H1 (cell line): ENCODE measurements around the gene PRMT2. TPM values are rescaled to one million over a fixed set of nuclear protein-coding genes. Genes with fewer than 3 reads are reported as not detected.

Experiments used
- CTCF ChIA-PET: fragments of 300-600 bp; sonication (Branson Sonifier 250); formaldehyde crosslinking; loops from one replicate; lab custom pipeline; 2021; ENCODE audit not compliant: partially characterized antibody; lab: Charles Lee
- POLR2A ChIA-PET: fragments of 300-600 bp; sonication (Branson Sonifier 250); formaldehyde crosslinking; loops from one replicate; lab custom pipeline; 2021; ENCODE audit warnings: inconsistent platforms; ENCODE audit not compliant: partially characterized antibody; lab: Charles Lee
- DNase-seq, 2 experiments: peaks; one replicate each; pipeline versions ENCODE4 v3.0.0 to v3.0.0-alpha.2; 2010 to 2022; ENCODE audit warnings: low spot score in 2 of 2, low read depth in 1 of 2, mixed read lengths in 1 of 2
- FAIRE-seq: peaks from 2 replicates; lab custom pipeline; 2011; peaks lifted over from hg19 to GRCh38; lab: Jason Lieb, UNC
- H2AFZ ChIP-seq: 2 replicates; pipeline ENCODE4 v1.8.1; 2012; ENCODE audit warnings: low read length, inconsistent platforms
- H2AK5ac ChIP-seq: 2 replicates; pipeline ENCODE4 v1.6.1; 2013; ENCODE audit warnings: low read depth, low read length
- H2BK120ac ChIP-seq: replicated peaks from 2 replicates; pipeline ENCODE3; 2013; ENCODE audit warnings: low read depth, low read length, inconsistent platforms
- H2BK12ac ChIP-seq: 2 replicates; pipeline ENCODE4 v1.6.1; 2013; ENCODE audit warnings: low read depth, low read length
- H2BK15ac ChIP-seq: 2 replicates; pipeline ENCODE4 v1.6.1; 2013; ENCODE audit warnings: low read length
- H2BK20ac ChIP-seq: 2 replicates; pipeline ENCODE4 v1.6.1; 2013; ENCODE audit warnings: low read length
- H2BK5ac ChIP-seq: 2 replicates; pipeline ENCODE4 v1.6.1; 2013; ENCODE audit warnings: low read depth, low read length
- H3K14ac ChIP-seq: 2 replicates; pipeline ENCODE4 v1.6.1; 2013; ENCODE audit warnings: inconsistent platforms; ENCODE audit not compliant: insufficient read length
- H3K18ac ChIP-seq: 2 replicates; pipeline ENCODE4 v1.6.1; 2013; ENCODE audit warnings: low read length; ENCODE audit errors: extremely low read depth
- H3K23ac ChIP-seq: 2 replicates; pipeline ENCODE4 v1.6.1; 2013; ENCODE audit warnings: inconsistent platforms; ENCODE audit not compliant: insufficient read length
- H3K23me2 ChIP-seq: 2 replicates; pipeline ENCODE4 v1.6.1; 2013; ENCODE audit warnings: low read depth, low read length
- H3K27ac ChIP-seq: 2 replicates; pipeline ENCODE4 v1.6.1; 2011; ENCODE audit warnings: low read depth, low read length, inconsistent platforms
- H3K27me3 ChIP-seq, 4 experiments: replicated peaks in 1 of 4; 1 replicate in 1 of 4; 2 replicates in 3 of 4; pipeline versions ENCODE4 v1.6.1 to v1.8.1; 2011 to 2013; ENCODE audit warnings: low read length in 3 of 4, mild to moderate bottlenecking in 3 of 4, inconsistent platforms in 2 of 4, mixed read lengths in 2 of 4, moderate library complexity in 1 of 4; ENCODE audit not compliant: control insufficient read depth in 3 of 4, insufficient read depth in 3 of 4; ENCODE audit errors: extremely low read depth in 1 of 4
- H3K36me3 ChIP-seq, 4 experiments: 2 replicates each; pipeline versions ENCODE4 v1.6.1 to v1.8.1; 2011 to 2013; ENCODE audit warnings: mild to moderate bottlenecking in 4 of 4, low read length in 3 of 4, moderate library complexity in 2 of 4, control low read depth in 1 of 4, inconsistent platforms in 1 of 4; ENCODE audit not compliant: insufficient read depth in 4 of 4, control insufficient read depth in 2 of 4
- H3K4ac ChIP-seq: replicated peaks from 2 replicates; pipeline ENCODE3; 2013; ENCODE audit warnings: low read length, low read depth, mixed read lengths, inconsistent platforms; ENCODE audit not compliant: insufficient read length
- H3K4me1 ChIP-seq, 4 experiments: replicated peaks in 1 of 4; 1 replicate in 1 of 4; 2 replicates in 3 of 4; pipeline versions ENCODE4 v1.6.1 to v1.8.1; 2011 to 2013; ENCODE audit warnings: low read length in 3 of 4, inconsistent platforms in 2 of 4, mixed read lengths in 1 of 4; ENCODE audit not compliant: insufficient read depth in 4 of 4, control insufficient read depth in 3 of 4
- H3K4me2 ChIP-seq, 2 experiments: 2 replicates each; pipeline versions ENCODE4 v1.6.1 to v1.8.1; 2011 to 2013; ENCODE audit warnings: low read depth in 2 of 2, low read length in 2 of 2, control low read depth in 1 of 2, inconsistent platforms in 1 of 2, mild to moderate bottlenecking in 1 of 2; ENCODE audit not compliant: insufficient read depth in 1 of 2
- H3K4me3 ChIP-seq, 4 experiments: fragments of 200-600, 300-600 bp in 1 of 4; sonication (generic), shearing (Covaris generic), sonication (Bioruptor Twin) in 1 of 4; 2 replicates each; pipeline versions ENCODE4 v1.5.1 to v1.8.1; 2011 to 2016; ENCODE audit warnings: low read length in 4 of 4, low read depth in 3 of 4, control low read depth in 2 of 4, inconsistent platforms in 2 of 4, mild to moderate bottlenecking in 2 of 4, mixed read lengths in 1 of 4, moderate library complexity in 1 of 4; ENCODE audit not compliant: insufficient read depth in 2 of 4; ENCODE audit errors: extremely low read depth in 1 of 4
- H3K56ac ChIP-seq: replicated peaks from 2 replicates; pipeline ENCODE3; 2013; ENCODE audit warnings: low read depth, mild to moderate bottlenecking, mixed read lengths, low read length, inconsistent platforms; ENCODE audit not compliant: insufficient read length
- H3K79me1 ChIP-seq: 2 replicates; pipeline ENCODE4 v1.6.1; 2013; ENCODE audit warnings: low read depth, low read length, control low read depth
- H3K79me2 ChIP-seq, 2 experiments: 2 replicates each; pipeline versions ENCODE4 v1.6.1 to v1.8.1; 2012 to 2013; ENCODE audit warnings: low read length in 2 of 2, mild to moderate bottlenecking in 2 of 2, inconsistent platforms in 1 of 2; ENCODE audit not compliant: insufficient read depth in 2 of 2, control insufficient read depth in 1 of 2
- H3K9ac ChIP-seq, 4 experiments: replicated peaks in 1 of 4; 1 replicate in 1 of 4; 2 replicates in 3 of 4; pipeline versions ENCODE4 v1.6.1 to v1.8.1; 2011 to 2013; ENCODE audit warnings: low read depth in 3 of 4, low read length in 3 of 4, control low read depth in 2 of 4, mild to moderate bottlenecking in 2 of 4, moderate library complexity in 2 of 4, inconsistent platforms in 1 of 4; ENCODE audit errors: extremely low read depth in 1 of 4
- H3K9me3 ChIP-seq, 2 experiments: 2 replicates each; pipeline versions ENCODE4 v1.6.1 to v1.8.1; 2012 to 2013; ENCODE audit warnings: mild to moderate bottlenecking in 2 of 2, moderate library complexity in 2 of 2, control low read depth in 1 of 2, inconsistent platforms in 1 of 2, low read depth in 1 of 2, low read length in 1 of 2, mixed read lengths in 1 of 2; ENCODE audit not compliant: insufficient read depth in 2 of 2
- H4K20me1 ChIP-seq, 2 experiments: replicated peaks in 1 of 2; 2 replicates each; pipeline versions ENCODE3 to v1.8.1; 2011 to 2013; ENCODE audit warnings: inconsistent platforms in 2 of 2, low read length in 2 of 2, mild to moderate bottlenecking in 1 of 2; ENCODE audit not compliant: insufficient read depth in 2 of 2, control insufficient read depth in 1 of 2
- H4K5ac ChIP-seq: 2 replicates; pipeline ENCODE4 v1.6.1; 2013; ENCODE audit warnings: low read length, low read depth, mixed read lengths, inconsistent platforms; ENCODE audit not compliant: insufficient read length
- H4K8ac ChIP-seq: 2 replicates; pipeline ENCODE4 v1.8.0; 2013; ENCODE audit warnings: mild to moderate bottlenecking, moderate library complexity, low read length, inconsistent platforms; ENCODE audit not compliant: insufficient read depth; ENCODE audit errors: extremely low read depth
- H4K91ac ChIP-seq: replicated peaks from 2 replicates; pipeline ENCODE3; 2013; ENCODE audit warnings: low read length, mixed read lengths, inconsistent platforms; ENCODE audit not compliant: insufficient read length
- ATF2 ChIP-seq: IDR thresholded peaks from 2 replicates; pipeline ENCODE4 v1.6.1; 2012; ENCODE audit warnings: low read length, inconsistent platforms
- BACH1 ChIP-seq: IDR thresholded peaks from 2 replicates; pipeline ENCODE4 v1.6.1; 2012; ENCODE audit warnings: low read length, improper control_type of control experiment
- CREB1 ChIP-seq: IDR thresholded peaks from 2 replicates; pipeline ENCODE4 v1.6.1; 2012; ENCODE audit warnings: inconsistent platforms
- CTCF ChIP-seq, 3 experiments: IDR thresholded peaks; 1 replicate in 2 of 3; 2 replicates in 1 of 3; pipeline versions ENCODE4 v1.5.1 to v1.6.1; 2011; ENCODE audit warnings: low read length in 3 of 3, mild to moderate bottlenecking in 3 of 3, inconsistent platforms in 2 of 3, low read depth in 1 of 3, moderate library complexity in 1 of 3; ENCODE audit not compliant: insufficient read depth in 1 of 3; ENCODE audit errors: control extremely low read depth in 1 of 3
- EGR1 ChIP-seq: IDR thresholded peaks from 2 replicates; pipeline ENCODE4 v1.6.1; 2011; ENCODE audit warnings: low read depth, low read length, borderline replicate concordance
- HDAC2 ChIP-seq, 2 experiments: fragments of 300-600 bp in 1 of 2; sonication (generic) in 1 of 2; IDR thresholded peaks; 2 replicates each; pipeline ENCODE4 v1.6.1; 2011 to 2012; ENCODE audit warnings: low read depth in 2 of 2, low read length in 2 of 2, mild to moderate bottlenecking in 2 of 2, moderate library complexity in 2 of 2, borderline replicate concordance in 1 of 2, inconsistent platforms in 1 of 2
- MAFK ChIP-seq: IDR thresholded peaks from 2 replicates; pipeline ENCODE4 v1.6.1; 2012; ENCODE audit warnings: low read depth, mild to moderate bottlenecking, improper control_type of control experiment, low read length
- NANOG ChIP-seq: IDR thresholded peaks from 2 replicates; pipeline ENCODE4 v1.6.1; 2011; ENCODE audit warnings: low read length, low read depth, mild to moderate bottlenecking, inconsistent platforms; ENCODE audit not compliant: insufficient read depth, poor library complexity, severe bottlenecking
- TBP ChIP-seq: IDR thresholded peaks from 2 replicates; pipeline ENCODE4 v1.6.1; 2011; ENCODE audit warnings: low read depth, low read length, improper control_type of control experiment
- WGBS, 2 experiments: shearing (Covaris generic) in 1 of 2; methylation state at CpG; one replicate each; pipeline versions ENCODE4 v1.1.6 to v1.1.7; 2013 to 2015; ENCODE audit warnings: low lambda C conversion rate in 2 of 2, mixed read lengths in 2 of 2, inconsistent platforms in 1 of 2, low coverage in 1 of 2, missing lambda C conversion rate in 1 of 2; ENCODE audit not compliant: insufficient replicate concordance in 2 of 2, insufficient coverage in 1 of 2, insufficient read length in 1 of 2; ENCODE audit errors: extremely low coverage in 1 of 2, missing lambda C conversion rate in 1 of 2; 5-methylcytosine and 5-hydroxymethylcytosine counted together
- polyA plus RNA-seq, 7 experiments: library from polyadenylated mRNA; depleted of rRNA in 3 of 7; stranded (reverse) in 5 of 7; unstranded in 2 of 7; fragments of >200 nt in 5 of 7; fragments of 200-250 nt in 2 of 7; gene quantifications; 1 replicate in 5 of 7; 2 replicates in 1 of 7; 4 replicates in 1 of 7; pipeline versions ENCODE4 v1.2.1 to v1.2.3, GENCODE V29; 2011 to 2013; ENCODE audit warnings: missing spikeins in 2 of 7, mixed read lengths in 2 of 7
- total RNA-seq: library from RNA; stranded (reverse); fragmentation: NEBNext Ultra II Directional; extraction: Animal tissue kit (Norgen Biotek cat#: 25700); gene quantifications from 2 replicates; pipeline ENCODE4 v1.2.1, GENCODE V29; 2021

Gene PRMT2
- total and polyA plus RNA-seq, 2 of the 8 experiments (the other 6 are each of a cell fraction or from before 2014, with no cell fraction given) = 45.8 to 59.2 TPM

- Histone ChIP-seq H3K14ac (no peak overlapping the region), H4K8ac (no peak overlapping the region), H3K79me1 (no peaks in the 10 kb centered on the region), H3K4me3 (no peak overlapping the region), H3K4me1 (no peaks in the 10 kb centered on the region; a peak in 1 of 7 replicates), H2BK12ac (no peak overlapping the region), H2BK15ac (no peak overlapping the region), H2AFZ (no peak overlapping the region), H4K20me1 (no peaks in the 10 kb centered on the region), H3K56ac (no peak overlapping the region), H3K18ac (no peak overlapping the region), H3K79me2 (no peaks in the 10 kb centered on the region), H3K9me3 (peaks cover 9 to 20% of the 10 kb centered on the region in 2 experiments), H2AK5ac (no peak overlapping the region), H3K23ac (no peak overlapping the region), H3K36me3 (no peaks in the 10 kb centered on the region), H3K9ac (no peak overlapping the region), H3K27ac (no peak overlapping the region), H3K4me2 (no peak overlapping the region), H4K5ac (no peak overlapping the region), H2BK120ac (no peak overlapping the region), H3K4ac (no peak overlapping the region), H2BK5ac (no peak overlapping the region), H3K27me3 (no peaks in the 10 kb centered on the region), H4K91ac (no peak overlapping the region), H3K23me2 (no peaks in the 10 kb centered on the region), H2BK20ac (no peak overlapping the region)
- ChIA-PET CTCF (interaction anchor here (1.1 to 1.8 kb wide), 2 partner anchors 8 to 72 kb away, joined by 3 to 4 read pairs; no protein-coding TSS in a partner anchor), POLR2A (no interaction called here)
- WGBS, 2 experiments = 73% methylated on average over 6 of the region's 6 CpGs; no CpG with 5 or more reads in 1 of the 2 experiments
- no peak for DNase-seq
- FAIRE-seq = no peak
- TF ChIP-seq HDAC2 (IDR thresholded peaks at IDR 0.05; ENCODE audit: borderline replicate concordance in 1 of 2, low read depth in 2 of 2, low read length in 2 of 2) (no peak), BACH1 (no peak), CTCF (IDR thresholded peaks at IDR 0.05; ENCODE audit: control extremely low read depth in 1 of 3, insufficient read depth in 1 of 3, low read depth in 1 of 3, low read length in 3 of 3) (no peak), NANOG (no peak), CREB1 (no peak), EGR1 (no peak), MAFK (no peak), TBP (no peak), ATF2 (no peak)
These were observed 8.4 kb upstream of the PRMT2 start for GRCh38 chr21:46626975-46627501.
